ENCODE data around the gene CORO6. TPM values are rescaled to one million over a fixed set of nuclear protein-coding genes. Genes with fewer than 3 reads are reported as not detected.
"Not testable (repeated sequence)": the region's sequence is repeated elsewhere in the genome, so short reads cannot be mapped to it uniquely, and the experiment has no call there.

CORO6 gene
- 128 TPM for total RNA-seq
- long read RNA-seq, partial matches to known transcripts, result 68 of 269 reads
- long read RNA-seq, other reads (novel, unspliced or antisense), result 196 of 269 reads

- peak; percentile 80 for DNase-seq (ENCODE audit: low spot score)
- intact Hi-C loops (cut with DNase I), result loop anchor here (2.0 to 5.0 kb wide), 2 partner anchors 20 to 140 kb away; no protein-coding TSS in a partner anchor
Measured at GRCh38 chr17:29622337-29623282, at the start of gene CORO6. Gene CORO6 (minus strand): TSS chr17:29622912. CDS start chr17:29621421, 1,491 bp downstream.

- DNase-seq (ENCODE audit: low spot score), result no peak
- intact Hi-C loops (cut with DNase I), result no loop called here
Measured at GRCh38 chr17:29671661-29672060, 48.9 kb upstream of the CORO6 start.

GRCh38 chr17:29669266-29669665 is 46.6 kb upstream of the CORO6 start:
- no peak for DNase-seq (ENCODE audit: low spot score)
- intact Hi-C loops (cut with DNase I), result no loop called here

DNA sequence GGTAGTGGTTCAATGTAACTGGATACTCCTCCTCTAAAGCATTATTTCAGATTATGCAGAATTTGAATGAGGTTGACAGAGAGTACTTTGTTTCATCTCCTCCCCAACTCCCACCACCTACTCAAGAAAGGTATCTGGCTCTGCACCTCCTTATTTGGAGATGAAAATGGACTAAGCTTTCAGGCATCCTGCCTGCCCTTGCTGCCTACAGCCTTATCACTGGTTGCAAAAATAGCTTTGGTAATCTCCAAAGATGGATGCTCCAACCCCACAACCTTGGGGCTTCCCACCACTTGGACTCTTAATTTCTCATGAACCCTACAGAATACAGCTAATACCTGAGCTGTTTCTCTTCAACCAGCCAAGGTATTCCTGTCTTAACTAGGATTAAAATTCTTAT is 45.3 kb upstream of the CORO6 start:
- DNase-seq (ENCODE audit: low spot score), result no peak
- intact Hi-C loops (cut with DNase I), result no loop called here

- intact Hi-C loops (cut with DNase I), result no loop called here
- DNase-seq (ENCODE audit: low spot score), result no peak
Measured at GRCh38 chr17:29665481-29665810, 42.7 kb upstream of the CORO6 start.

DNA sequence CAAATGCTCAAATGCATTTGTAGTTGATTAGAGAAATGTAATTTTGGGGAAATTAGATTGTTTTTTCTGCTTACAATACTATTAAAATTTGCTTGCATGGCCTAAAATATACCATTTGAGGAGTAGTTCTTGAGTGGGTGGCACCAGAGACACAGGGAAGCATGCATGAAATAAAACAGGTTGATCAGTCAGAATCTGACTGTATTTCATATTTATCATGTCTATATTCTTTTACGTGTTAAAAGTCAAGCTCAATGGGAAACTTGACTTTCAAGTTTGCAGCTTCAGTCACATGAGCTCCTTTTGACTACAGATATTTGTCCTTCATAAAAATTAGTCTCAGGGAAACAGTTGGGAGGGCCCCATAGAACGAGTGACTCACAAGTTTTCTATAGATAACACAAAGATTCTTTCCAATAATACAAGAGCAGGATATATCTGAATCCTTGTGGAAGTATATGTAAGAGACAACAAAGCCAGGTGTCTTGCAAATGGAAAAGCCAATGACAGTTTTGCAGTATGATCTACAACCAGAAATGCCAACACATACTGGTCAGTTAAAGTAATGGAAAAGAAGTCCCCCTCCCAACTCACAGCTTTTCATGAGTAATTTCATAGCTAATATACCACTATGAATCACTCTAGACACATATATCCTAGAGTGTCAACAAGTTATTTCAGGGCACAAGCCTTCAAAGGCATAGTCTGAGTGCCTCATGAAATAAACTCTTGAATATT is 42.2 kb upstream of the CORO6 start:
- DNase-seq (ENCODE audit: low spot score), result no peak

DNA sequence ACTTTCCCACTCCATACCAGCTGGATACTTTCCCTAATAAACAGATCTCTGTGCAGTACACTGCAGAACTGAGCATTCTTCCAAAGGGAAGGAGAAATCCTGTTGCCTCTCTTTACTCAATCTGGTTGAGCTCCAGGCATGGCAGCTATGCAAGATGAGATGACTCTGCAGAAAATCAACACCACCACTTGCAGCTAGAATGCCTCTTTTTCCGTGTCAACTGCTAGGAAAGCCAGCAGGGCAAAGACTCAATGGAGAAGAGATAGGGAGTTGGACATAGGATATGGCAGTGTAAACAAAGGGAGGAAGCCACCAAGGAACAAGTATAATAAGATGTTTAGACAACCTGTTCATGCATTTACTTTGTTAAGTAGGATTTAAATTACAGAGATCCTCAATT is 40.4 kb upstream of the CORO6 start:
- intact Hi-C loops (cut with DNase I), result no loop called here

More for the DNA sequence above, 42.2 kb upstream of the CORO6 start:
- intact Hi-C loops (cut with DNase I), result no loop called here

GRCh38 chr17:29661213-29661612 is 38.5 kb upstream of the CORO6 start:
- no peak for DNase-seq (ENCODE audit: low spot score)
- intact Hi-C loops (cut with DNase I), result no loop called here

More for the DNA sequence above, 40.4 kb upstream of the CORO6 start:
- DNase-seq (ENCODE audit: low spot score), result no peak

GRCh38 chr17:29659155-29659554 is 36.4 kb upstream of the CORO6 start:
- DNase-seq (ENCODE audit: low spot score), result no peak
- intact Hi-C loops (cut with DNase I), result no loop called here

DNA sequence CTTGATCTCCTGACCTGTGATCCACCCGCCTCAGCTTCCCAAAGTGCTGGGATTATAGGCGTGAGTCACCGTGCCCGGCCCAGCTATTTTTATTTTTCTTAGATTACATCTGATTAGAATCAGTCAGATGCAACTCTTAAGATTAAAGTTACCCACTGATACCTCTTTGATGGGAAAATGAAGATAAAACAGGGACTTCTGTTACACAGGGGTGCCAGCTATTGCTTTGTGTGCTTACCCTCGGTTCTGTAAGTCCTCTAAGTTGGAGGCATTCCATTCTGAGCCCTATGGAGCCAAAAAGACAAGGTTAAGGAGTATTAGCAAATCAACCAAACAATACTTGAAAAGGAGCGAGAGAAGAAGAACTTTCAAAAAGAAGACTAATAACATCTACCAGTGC is 32.6 kb upstream of the CORO6 start:
- no peak for DNase-seq (ENCODE audit: low spot score)
- intact Hi-C loops (cut with DNase I), result no loop called here

DNA sequence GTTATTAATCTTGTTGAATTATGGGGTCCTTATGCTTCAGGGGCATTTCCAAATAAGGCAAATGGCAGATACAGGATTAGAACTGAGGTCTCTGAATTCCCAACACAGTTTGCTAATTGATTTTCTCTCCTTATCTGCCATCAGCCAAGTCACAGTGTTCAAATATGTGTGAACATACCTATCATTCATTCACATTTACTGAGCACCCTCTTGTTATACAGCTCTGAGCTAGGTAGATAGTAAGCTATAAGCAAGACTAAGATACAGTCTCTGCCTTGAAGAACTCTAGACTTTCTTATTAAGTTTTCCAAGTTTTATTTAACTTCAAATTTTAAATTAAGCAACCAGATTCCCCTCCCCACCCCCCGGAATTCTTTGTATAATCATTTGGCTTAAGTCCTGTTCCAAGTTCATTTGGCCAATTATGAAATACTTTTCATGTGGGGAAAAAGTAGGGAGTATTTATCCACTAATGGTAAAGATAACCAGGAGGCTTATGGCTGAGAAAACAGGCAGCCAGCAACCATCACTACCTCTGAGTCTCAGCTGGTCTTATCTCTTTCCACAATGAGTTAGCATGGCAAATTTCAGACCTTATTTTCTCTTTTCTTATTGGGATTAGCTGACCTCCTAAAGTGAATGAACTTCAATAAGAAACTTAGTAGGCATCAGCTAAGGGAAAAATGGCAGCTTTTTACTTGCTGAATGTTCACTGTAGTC is 31.4 kb upstream of the CORO6 start:
- no peak for DNase-seq (ENCODE audit: low spot score)
- intact Hi-C loops (cut with DNase I), result no loop called here

GRCh38 chr17:29652976-29653375 is 30.3 kb upstream of the CORO6 start:
- DNase-seq (ENCODE audit: low spot score), result no peak
- intact Hi-C loops (cut with DNase I), result no loop called here

- DNase-seq (ENCODE audit: low spot score), result not testable (repeated sequence)
Measured at GRCh38 chr17:29651913-29652312, 29.2 kb upstream of the CORO6 start.

GRCh38 chr17:29650396-29650795 is 27.7 kb upstream of the CORO6 start:
- intact Hi-C loops (cut with DNase I), result no loop called here
- no peak for DNase-seq (ENCODE audit: low spot score)

More at GRCh38 chr17:29651913-29652312, 29.2 kb upstream of the CORO6 start:
- intact Hi-C loops (cut with DNase I), result not testable (repeated sequence)

- intact Hi-C loops (cut with DNase I), result no loop called here
- DNase-seq (ENCODE audit: low spot score), result no peak
Measured at GRCh38 chr17:29649359-29649758, 26.6 kb upstream of the CORO6 start.

DNA sequence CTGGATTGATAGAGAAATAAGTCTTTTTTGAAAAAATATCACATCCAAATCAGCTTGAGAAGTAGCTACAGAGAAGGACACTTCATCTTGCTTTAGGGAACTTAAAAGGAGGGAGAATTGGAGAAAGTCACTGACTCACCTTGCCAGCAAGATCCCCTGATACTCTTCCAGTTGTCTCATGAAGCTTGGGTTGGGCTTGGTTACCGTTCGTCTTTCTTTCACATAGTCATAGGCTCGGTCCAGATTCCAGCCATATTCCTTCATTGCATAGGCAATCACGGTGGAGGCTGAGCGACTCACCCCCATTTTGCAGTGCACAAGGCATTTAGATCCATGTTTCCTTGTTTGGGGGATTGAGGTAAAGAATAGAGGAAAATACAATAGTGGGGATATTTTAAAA is 25.3 kb upstream of the CORO6 start:
- DNase-seq (ENCODE audit: low spot score), result no peak
- intact Hi-C loops (cut with DNase I), result no loop called here

DNA sequence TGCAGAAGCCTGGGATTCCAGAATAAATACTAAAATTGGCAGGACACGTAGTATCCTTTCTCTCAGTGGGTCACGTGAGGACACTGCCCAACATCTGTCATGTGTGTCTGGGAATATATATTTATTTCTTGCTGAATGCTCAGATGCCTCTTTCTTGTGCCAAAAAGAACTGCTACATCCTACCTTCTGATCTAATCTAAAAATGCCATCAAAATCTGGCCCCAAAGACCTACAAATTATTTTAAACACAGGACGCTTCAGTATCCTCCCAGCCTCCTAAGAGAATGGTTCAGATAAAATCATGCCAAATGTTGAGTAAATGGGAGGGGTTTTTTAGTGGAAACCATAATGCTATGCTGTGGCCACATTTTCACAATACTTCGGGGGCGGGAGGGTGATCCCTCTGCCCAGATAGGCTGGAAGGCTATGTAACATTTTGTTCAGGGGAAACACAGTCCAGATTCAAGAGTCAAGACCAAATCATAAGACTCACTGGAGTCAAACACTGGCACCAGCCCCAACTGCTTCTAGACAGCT is 22.9 kb upstream of the CORO6 start:
- DNase-seq (ENCODE audit: low spot score), result no peak
- intact Hi-C loops (cut with DNase I), result no loop called here

DNA sequence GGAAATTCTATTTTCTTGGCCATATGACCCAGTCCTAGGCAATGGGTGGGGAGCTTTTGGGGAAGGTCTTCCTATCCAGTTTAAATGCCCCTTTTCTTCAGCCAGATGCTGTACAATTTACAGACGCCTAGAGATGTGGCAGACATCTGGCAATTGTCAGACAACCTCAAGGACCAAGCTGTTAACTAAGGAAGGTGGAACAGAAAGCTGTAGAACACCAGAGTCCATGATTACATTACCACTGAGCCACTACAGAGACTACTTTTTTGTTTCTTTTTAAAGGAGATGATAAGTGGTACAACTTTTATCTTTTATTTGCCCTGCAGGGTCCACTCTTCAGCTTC is 21.1 kb upstream of the CORO6 start:
- intact Hi-C loops (cut with DNase I), result loop anchor here (2.0 kb wide), 2 partner anchors 21 to 117 kb away; partner anchors contain the start of gene CORO6
- no peak for DNase-seq (ENCODE audit: low spot score)

DNA sequence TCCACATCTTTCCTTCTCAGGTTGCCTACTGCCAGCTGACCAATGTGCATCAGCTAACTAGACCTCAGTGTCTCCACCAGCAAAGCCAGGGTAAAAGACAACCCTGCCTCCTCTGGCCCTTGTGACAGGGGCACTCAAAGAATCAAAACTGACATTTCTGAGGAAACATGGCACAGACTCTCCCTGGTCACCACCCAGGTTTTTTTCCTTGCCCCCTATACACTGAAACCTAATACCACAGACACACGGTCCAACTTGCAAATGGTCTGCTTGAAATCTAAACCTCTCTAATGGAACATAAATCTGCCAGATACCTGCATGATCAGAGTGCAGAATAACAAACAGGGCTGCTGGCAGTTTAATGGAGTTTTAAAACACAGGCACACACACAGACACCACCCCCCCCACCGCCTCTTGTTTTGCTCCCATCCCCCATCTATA is 19.5 kb upstream of the CORO6 start:
- DNase-seq (ENCODE audit: low spot score), result no peak
- intact Hi-C loops (cut with DNase I), result loop anchor here (2.0 kb wide), 2 partner anchors 19 to 119 kb away; partner anchors contain the start of gene CORO6
